Prostate gland (tissue), 2 donors: Measurements from ENCODE around the gene CBFA2T3. TPM values are rescaled to one million over a fixed set of nuclear protein-coding genes. Genes with fewer than 3 reads are reported as not detected.

ENCODE experiments used
- DNase-seq: peaks from one replicate; pipeline ENCODE4 v3.0.0-alpha.2; 2019; ENCODE audit warnings: low spot score
- H3K27ac ChIP-seq, 2 donors: fragments of 200-600 bp; sonication (generic); 2 replicates each; pipeline ENCODE4 v1.5.1; 2017 to 2019
- H3K27me3 ChIP-seq: fragments of 200-600 bp; sonication (generic); replicated peaks from 2 replicates; pipeline ENCODE4 v1.5.1; 2019; ENCODE audit not compliant: insufficient read depth
- H3K36me3 ChIP-seq, 2 donors: fragments of 200-600 bp; sonication (generic); 1 replicate in 1 of 2; 2 replicates in 1 of 2; pipeline versions ENCODE4 v1.5.1 to v1.8.1; 2017 to 2019
- H3K4me1 ChIP-seq: fragments of 200-600 bp; sonication (generic); replicated peaks from 2 replicates; pipeline ENCODE4 v1.5.1; 2019
- H3K4me3 ChIP-seq, 2 donors: fragments of 200-600 bp; sonication (generic); 2 replicates each; pipeline ENCODE4 v1.5.1; 2017 to 2019
- H3K9me3 ChIP-seq: fragments of 200-600 bp; sonication (generic); 2 replicates; pipeline ENCODE4 v1.5.1; 2017
- POLR2A ChIP-seq: fragments of 450-650 bp; IDR thresholded peaks from one replicate; pipeline ENCODE4 v1.6.1; 2016; ENCODE audit warnings: antibody characterized with exemption, mild to moderate bottlenecking
- POLR2AphosphoS5 ChIP-seq: sonication (generic); formaldehyde crosslinking; IDR thresholded peaks from one replicate; pipeline ENCODE4 v1.6.1; 2017; ENCODE audit warnings: antibody characterized with exemption
- WGBS: methylation state at CpG from one replicate; pipeline ENCODE4 v1.1.5; 2018; 5-methylcytosine and 5-hydroxymethylcytosine counted together
- intact Hi-C: fragments of 100-400 bp; cut with DNase I; formaldehyde crosslinking; loops from one replicate; pipeline ENCODE4 v1.14.2; 2022
- total RNA-seq, 2 donors: library from RNA; depleted of rRNA; stranded (reverse); fragments of >200 nt; gene quantifications; one replicate each; pipeline ENCODE4 v1.1.0, GENCODE V29; 2016
- TF ChIP-seq, protein P1 (sequence below), 4 experiments: fragments of 200-600 bp in 2 of 4; fragments of 450-650 bp in 2 of 4; sonication (generic) in 2 of 4; IDR thresholded peaks; 1 replicate in 3 of 4; 2 replicates in 1 of 4; pipeline ENCODE4 v1.5.1; 2016 to 2019; ENCODE audit warnings: antibody characterized with exemption in 4 of 4, mild to moderate bottlenecking in 2 of 4, moderate library complexity in 2 of 4

The CBFA2T3 gene
- total RNA-seq, 2 donors from 2014 or later, result 4.5 to 8.7 TPM

DNA sequence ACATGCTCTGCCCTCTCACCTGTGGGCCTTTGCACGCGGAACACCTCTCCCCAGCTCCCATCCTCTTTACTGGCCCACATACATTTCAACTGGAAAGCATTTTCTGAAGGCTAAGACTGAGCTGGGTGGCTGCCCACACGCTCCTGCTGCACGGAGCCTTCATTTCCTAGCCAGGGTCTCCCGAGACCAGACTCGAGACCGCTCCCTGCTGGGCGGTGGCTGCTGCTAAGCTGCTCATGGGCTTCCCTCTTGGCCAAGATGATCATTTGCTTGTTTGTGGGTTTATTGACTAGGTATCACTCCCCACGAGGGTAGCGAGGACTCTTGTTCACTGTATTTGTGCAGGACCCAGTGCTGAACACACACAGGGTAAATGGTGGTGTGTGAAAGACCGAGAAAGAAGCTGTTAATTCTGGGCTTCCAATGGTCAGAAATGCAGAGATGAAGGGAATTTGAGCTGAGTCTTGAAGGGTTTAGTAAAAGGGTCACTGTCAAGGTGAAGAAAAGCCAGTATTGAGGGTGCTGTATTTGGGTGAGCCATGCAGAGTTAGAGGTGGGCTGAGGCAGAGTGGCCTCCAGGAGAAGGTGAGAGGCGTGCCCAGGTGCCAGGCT lies 119.2 kb downstream of the CBFA2T3 start:
- 14% methylated on average over 12 of the region's 12 CpGs for WGBS

DNA sequence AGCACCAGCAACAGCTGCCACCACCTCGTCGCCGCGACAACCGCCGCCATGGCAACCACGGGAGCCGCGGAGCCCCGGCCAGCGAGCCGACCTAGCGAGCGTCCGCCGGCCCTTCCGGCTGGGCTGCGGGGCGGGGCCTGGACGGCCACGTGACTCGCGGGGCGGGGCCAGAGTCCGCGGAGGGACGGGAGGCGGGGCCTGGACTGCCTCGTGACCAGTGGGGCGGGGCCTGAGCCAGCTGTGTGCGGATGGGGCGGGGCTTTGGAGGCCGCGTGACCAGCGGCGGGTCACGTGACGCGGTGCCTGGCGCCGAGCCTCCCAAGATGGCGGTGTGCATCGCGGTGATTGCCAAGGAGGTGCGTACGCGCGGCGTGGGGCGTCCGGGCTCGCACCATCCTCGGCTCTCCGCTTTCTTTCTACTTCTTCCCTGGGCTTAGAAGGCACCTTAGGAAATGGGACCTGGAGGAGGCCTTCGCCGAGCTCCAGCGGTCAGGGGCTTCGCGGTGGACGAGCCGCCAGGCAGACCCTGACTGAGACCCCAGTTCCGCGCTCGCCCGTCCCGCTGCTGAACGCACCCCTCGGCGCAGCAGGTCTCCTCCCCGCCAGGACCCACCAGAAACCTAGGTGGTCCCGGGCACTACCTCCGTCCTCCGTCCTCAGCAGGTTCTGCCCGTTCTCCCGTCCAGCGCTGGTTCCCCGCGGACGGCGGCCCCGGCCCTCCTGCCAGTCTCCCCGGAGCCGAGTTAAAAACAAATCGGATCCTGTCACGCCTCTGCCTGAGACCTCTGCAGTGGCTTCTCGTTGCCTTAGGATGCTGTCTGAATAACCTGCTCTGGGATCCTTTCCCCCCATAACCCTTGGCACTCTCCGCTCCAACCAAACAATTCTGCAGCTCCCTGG lies 119.9 kb downstream of the CBFA2T3 start, which contains the start of the genes GALNS and TRAPPC2L:
Gene GALNS (minus strand): TSS at position 120 of the 900 bp plus-strand sequence. CDS start 70 bp downstream, at position 50.
Gene TRAPPC2L (plus strand): TSS at position 300 of the 900 bp plus-strand sequence. CDS start 24 bp downstream, at position 324.
- intact Hi-C loops, result loop anchor here (2.0 to 5.0 kb wide), 2 partner anchors 44 to 360 kb away; partner anchors contain the start of gene ZNF778
- Histone ChIP-seq H3K36me3 (peaks cover 0 to 20% of the 10 kb centered on the region in 2 donors), H3K4me3 (peak within 1 kb of the TSS; percentile 82 to 93), H3K27me3 (no peaks in the 10 kb centered on the region), H3K4me1 (peaks cover 3% of the 10 kb centered on the region), H3K9me3 (no peaks in the 10 kb centered on the region), H3K27ac (peak within 1 kb of the TSS; percentile 78 to 79)
- peak; percentile 98 for DNase-seq
- WGBS, result under 1% methylated on average over 72 of the region's 87 CpGs
- TF ChIP-seq POLR2AphosphoS5, result peak; percentile 95
- TF ChIP-seq POLR2A, result peak; percentile 80
- TF ChIP-seq, protein P1, sequence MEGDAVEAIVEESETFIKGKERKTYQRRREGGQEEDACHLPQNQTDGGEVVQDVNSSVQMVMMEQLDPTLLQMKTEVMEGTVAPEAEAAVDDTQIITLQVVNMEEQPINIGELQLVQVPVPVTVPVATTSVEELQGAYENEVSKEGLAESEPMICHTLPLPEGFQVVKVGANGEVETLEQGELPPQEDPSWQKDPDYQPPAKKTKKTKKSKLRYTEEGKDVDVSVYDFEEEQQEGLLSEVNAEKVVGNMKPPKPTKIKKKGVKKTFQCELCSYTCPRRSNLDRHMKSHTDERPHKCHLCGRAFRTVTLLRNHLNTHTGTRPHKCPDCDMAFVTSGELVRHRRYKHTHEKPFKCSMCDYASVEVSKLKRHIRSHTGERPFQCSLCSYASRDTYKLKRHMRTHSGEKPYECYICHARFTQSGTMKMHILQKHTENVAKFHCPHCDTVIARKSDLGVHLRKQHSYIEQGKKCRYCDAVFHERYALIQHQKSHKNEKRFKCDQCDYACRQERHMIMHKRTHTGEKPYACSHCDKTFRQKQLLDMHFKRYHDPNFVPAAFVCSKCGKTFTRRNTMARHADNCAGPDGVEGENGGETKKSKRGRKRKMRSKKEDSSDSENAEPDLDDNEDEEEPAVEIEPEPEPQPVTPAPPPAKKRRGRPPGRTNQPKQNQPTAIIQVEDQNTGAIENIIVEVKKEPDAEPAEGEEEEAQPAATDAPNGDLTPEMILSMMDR (IDR thresholded peaks at IDR 0.05), result no peak

More for the DNA sequence above, 119.2 kb downstream of the CBFA2T3 start:
- TF ChIP-seq POLR2AphosphoS5, result peak; percentile 27
- no peak for TF ChIP-seq POLR2A
- TF ChIP-seq, protein P1 (IDR thresholded peaks at IDR 0.05), result peak; percentile 21 to 71 (median 60)
- Histone ChIP-seq H3K9me3 (no peaks in the 10 kb centered on the region), H3K36me3 (peaks cover 0 to 23% of the 10 kb centered on the region in 2 donors), H3K27me3 (no peaks in the 10 kb centered on the region), H3K4me1 (peaks cover 3% of the 10 kb centered on the region), H3K27ac (peak overlapping the region; percentile 78 to 79), H3K4me3 (peak overlapping the region; percentile 82 to 93)
- intact Hi-C loops, result loop anchor here (2.0 to 5.0 kb wide), 2 partner anchors 45 to 359 kb away; partner anchors contain the start of gene ZNF778
- DNase-seq, result peak; percentile 66

DNA sequence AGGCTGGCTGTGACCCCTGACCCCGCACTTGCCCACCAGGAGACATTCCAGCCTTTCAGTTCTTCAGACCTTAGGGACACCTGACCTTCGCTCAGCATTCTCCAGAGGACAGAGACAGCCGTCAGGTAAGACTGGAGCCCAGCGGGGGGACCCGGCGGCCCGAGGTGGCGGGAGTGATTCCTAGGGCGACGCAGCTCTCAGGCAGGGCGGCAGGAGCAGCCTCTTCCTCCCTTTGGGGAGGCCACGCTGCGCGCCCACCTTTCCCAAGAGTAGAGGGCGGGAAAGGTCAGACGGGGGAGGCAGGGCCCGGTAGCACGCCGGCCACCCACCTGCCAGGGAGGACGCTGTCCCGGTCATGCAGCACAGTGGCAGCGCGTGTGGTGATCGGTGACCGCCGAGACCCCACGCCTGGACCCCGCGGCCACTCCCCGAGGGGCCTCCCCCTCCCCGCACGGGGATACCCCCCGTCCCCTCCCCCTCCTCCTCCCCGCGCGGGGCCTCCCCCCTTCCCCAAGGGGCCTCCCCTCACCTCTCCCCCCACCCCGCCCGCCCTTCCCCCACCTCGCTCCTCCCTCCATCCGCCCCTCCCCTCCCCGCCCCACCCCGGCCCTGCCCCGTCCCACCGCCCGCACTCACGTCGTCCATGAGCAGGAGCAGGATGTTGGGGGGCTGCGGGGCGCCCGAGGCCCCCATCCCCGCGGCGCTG lies 120.7 kb downstream of the CBFA2T3 start:
- intact Hi-C loops, result loop anchor here (2.0 to 5.0 kb wide), 2 partner anchors 43 to 361 kb away; partner anchors contain the start of gene ZNF778
- 21% methylated on average over 23 of the region's 53 CpGs for WGBS
- Histone ChIP-seq H3K36me3 (peaks cover 0 to 12% of the 10 kb centered on the region in 2 donors), H3K27me3 (no peaks in the 10 kb centered on the region), H3K27ac (peak overlapping the region; percentile 56 to 78), H3K4me1 (peaks cover 3% of the 10 kb centered on the region), H3K9me3 (no peaks in the 10 kb centered on the region), H3K4me3 (peak overlapping the region; percentile 82 to 93)
- peak; percentile 14 for DNase-seq
- TF ChIP-seq, protein P1 (IDR thresholded peaks at IDR 0.05), result no peak
- no peak for TF ChIP-seq POLR2A
- TF ChIP-seq POLR2AphosphoS5, result no peak

DNA sequence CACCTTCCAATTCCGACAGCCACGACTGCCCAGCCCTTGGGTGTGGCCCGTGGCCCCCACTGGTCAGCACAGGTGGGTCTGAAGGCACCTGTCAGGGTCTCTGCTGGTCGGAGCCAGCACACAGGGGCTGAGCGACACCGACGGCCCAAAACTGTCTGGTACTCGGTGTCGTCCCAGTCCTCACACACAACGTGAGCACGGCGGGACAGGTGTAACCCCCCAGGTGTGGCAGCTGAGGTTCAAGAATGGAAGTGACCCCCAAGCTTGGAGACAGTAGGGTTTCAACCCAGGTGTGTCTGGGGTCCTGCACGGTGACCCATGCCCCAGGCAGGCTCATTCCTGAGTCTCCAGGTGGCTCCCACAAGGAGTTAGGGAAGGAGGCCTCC lies 121.3 kb downstream of the CBFA2T3 start:
- H3K4me1 ChIP-seq, result peaks cover 3% of the 10 kb centered on the region
- intact Hi-C loops, result loop anchor here (2.0 to 5.0 kb wide), 2 partner anchors 43 to 362 kb away; partner anchors contain the start of gene ZNF778
- 81% methylated on average over 13 of the region's 13 CpGs for WGBS
- no peak for DNase-seq
- H3K27ac ChIP-seq, result no peak overlapping the region
- no peak for TF ChIP-seq POLR2AphosphoS5
- no peak for TF ChIP-seq POLR2A
- TF ChIP-seq, protein P1 (IDR thresholded peaks at IDR 0.05), result no peak
- H3K36me3 ChIP-seq, result peaks cover 0 to 10% of the 10 kb centered on the region in 2 donors
- H3K9me3 ChIP-seq, result no peaks in the 10 kb centered on the region
- no peaks in the 10 kb centered on the region for H3K27me3 ChIP-seq
- peak overlapping the region in 1 of 2 donors; percentile 82 for H3K4me3 ChIP-seq
